ENCODE results near the gene RGS7. TPM values are rescaled to one million over a fixed set of nuclear protein-coding genes. Genes with fewer than 3 reads are reported as not detected.
"Not testable (repeated sequence)": the region's sequence is repeated elsewhere in the genome, so short reads cannot be mapped to it uniquely, and the experiment has no call there.

Gene RGS7
- polyA plus RNA-seq, 1 donor = not detected

DNA sequence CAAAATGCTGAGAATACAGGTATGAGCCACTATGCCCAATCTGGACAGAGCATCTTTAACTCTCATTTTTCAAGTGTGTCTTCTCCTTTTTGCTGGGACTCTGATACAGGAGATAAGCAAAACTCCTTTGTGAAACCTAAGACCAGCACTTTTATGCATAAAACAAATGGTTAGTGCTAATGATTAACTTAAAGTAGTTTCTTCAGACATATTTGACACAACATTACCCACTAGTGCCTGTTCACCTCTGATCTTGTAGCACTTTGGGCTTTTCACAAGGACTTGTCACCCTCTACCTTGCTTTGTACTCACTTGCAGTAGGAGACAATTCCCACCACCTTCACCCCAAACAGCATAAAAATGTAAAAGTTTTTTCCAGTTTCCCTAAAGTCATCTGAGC lies 216.3 kb downstream of the RGS7 start:
- no peak for DNase-seq (ENCODE audit: low read depth)

DNA sequence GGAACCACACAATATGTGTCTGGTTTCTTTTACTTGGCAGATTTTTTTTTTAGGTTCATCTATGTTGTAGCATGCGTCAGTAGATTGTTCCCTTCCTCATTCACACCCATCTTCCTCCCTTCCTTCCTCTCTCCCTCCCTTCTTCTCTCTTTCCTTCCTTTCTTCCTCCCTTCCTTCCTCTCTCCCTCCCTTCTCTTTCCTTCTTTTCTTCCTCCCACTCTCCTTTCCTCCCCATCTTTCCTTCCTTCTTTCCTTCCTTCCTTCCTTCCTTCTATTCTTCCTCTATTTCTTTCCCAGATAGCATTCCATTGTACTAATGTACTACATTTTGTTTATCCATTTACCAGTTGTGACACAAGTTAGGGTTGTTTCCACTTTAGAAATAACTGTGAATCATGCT lies 218.0 kb downstream of the RGS7 start:
- no peak for DNase-seq (ENCODE audit: low read depth)

GRCh38 chr1:241138248-241138647 lies 218.8 kb downstream of the RGS7 start:
- DNase-seq (ENCODE audit: low read depth) = no peak

DNA sequence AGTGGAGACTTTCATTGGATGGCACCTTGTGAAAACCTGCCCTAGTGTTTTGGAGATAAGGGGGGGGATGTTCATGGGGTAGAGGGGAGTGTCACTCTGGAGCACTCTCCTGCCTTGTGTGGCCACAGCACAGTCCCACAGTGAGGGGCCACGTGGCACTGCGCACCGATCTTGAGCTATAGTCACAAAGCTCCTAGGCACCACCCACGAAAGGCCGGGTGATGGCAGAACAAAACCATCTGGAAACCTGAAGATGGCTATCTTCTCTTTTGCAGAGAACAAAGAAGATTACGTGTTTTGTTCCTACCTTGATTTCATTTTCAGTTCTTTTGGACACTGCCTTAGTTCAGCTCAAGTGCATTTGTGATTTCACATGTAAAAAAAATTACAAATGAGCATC lies 220.6 kb downstream of the RGS7 start:
- no peak for DNase-seq (ENCODE audit: low read depth)

DNA sequence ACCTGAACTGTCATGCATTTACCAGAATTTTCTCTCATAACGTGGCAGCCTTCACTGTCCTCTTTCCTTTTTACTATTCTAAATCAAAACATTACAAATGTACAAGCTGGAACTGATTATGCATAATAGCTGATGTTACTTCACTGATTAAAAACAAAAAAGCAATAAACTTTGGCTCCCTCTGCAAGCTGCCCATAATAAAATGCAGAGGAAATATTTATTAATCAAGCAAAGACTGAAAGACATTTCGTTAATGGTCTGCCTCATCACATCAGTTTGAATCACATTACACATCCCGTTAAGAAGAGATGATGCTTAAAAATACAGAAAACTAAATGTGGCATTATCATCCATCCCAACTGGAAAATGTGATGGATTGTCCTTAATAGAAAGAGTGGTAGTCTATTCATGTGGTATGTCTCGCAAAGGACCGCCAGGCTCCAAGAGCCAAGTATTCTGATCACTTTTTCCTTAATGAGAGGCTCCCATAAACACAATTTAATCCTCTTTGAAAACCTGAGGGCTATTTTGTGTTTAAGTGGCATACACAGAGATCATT lies 225.3 kb downstream of the RGS7 start:
- DNase-seq (ENCODE audit: low read depth) = no peak

DNA sequence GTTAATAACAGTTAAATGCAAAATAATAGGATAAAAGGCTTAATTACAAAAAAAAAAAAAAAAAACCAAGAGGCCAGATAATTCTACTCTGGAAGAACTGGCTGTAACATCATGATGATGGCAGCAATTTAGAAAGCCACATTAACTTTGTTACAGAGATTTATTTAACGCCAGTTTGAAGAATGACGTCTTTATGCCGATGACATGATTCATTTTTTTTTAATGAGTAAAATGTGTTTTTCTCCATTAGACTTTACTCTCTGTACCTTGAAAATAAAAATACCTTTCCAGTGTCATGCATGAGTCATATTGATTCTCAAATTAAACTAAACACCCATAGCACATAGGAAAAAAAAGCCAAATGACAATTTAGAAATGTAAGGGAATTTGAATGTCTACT lies 226.1 kb downstream of the RGS7 start:
- no peak for DNase-seq (ENCODE audit: low read depth)

- no peak for DNase-seq (ENCODE audit: low read depth)
These were observed 227.6 kb downstream of the RGS7 start for GRCh38 chr1:241129207-241129960.

DNA sequence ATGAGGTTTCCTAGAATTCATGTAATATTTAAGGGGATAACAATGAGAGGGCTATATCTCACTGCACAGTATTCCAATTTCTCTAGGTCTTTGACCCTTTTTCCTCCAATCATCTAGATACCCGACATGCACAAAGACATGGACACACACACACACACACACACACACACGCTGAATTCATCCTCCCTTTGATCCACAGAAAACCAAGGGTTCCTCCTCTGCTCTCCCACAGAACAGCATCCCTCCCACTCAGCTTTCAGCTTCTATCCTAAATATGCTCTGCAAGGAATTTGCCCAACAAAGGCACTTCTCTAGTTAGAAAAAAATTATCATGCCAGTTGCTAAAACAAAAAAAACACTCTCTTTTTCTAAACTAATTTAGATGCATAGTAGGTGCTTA lies 231.7 kb downstream of the RGS7 start:
- DNase-seq (ENCODE audit: low read depth) = no peak

- no peak for DNase-seq (ENCODE audit: low read depth)
These were observed 239.0 kb downstream of the RGS7 start for GRCh38 chr1:241118049-241118448.

DNA sequence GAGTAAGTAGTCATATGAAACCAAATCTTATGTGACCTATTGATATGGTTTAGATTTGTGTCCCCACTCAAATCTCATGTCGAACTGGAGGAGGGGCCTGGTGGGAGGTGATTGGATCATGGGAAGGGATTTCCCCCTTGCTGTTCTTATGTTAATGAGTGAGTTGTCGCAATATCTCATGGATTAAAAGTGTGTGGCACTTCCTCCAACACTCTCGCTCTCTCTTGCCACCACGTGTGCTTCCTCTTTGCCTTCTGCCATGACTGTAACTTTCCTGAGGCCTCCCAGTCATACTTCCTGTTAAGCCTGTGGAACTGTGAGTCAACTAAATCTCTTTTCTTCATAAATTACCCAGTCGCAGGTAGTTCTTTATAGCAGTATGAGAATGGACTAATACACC lies 241.2 kb downstream of the RGS7 start:
- DNase-seq (ENCODE audit: low read depth) = no peak

GRCh38 chr1:241114699-241115233 lies 242.2 kb downstream of the RGS7 start:
- DNase-seq (ENCODE audit: low read depth) = no peak

GRCh38 chr1:241113557-241113956 lies 243.4 kb downstream of the RGS7 start:
- DNase-seq (ENCODE audit: low read depth) = no peak

- DNase-seq (ENCODE audit: low read depth) = no peak
These were observed 248.0 kb downstream of the RGS7 start for GRCh38 chr1:241109039-241109438.

DNA sequence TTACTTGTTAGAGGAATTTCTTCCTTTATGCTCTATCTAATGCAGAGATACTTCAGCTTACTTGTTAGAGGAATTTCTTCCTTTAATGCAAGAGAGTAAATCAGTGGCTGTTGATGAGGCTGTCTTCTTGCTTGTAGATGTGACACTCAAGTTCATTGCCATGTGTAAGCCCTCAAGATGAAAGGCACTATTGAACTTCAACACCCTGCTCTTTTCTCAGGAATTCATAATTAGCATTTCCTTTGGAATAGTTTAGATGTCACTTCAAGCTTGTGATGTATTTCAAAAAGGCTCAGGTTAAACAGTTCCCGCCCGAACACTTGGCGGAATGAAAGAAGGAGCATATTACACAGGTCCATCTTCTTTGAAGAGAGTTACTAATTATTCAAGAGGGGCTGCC lies 251.9 kb downstream of the RGS7 start:
- DNase-seq (ENCODE audit: low read depth) = no peak

GRCh38 chr1:241102664-241103063 lies 254.3 kb downstream of the RGS7 start:
- no peak for DNase-seq (ENCODE audit: low read depth)

DNA sequence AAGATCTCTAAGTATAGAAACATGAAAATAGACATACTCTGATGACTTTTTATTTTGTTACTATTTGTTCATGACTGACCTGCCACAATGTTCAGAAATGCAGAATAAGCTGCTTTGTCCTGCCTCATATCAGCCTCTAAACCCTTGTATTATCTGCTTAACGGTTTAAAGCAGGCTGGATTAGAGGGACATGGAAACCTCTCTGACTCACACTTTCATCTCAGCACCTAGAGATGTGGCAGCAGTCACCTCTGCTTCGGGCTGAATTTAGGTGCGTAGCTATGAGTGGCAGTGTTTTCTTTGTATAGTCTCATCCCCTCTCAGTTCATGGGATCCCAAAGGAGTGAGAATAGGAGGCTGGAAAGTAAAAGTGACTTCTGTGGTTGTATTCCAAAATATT lies 255.4 kb downstream of the RGS7 start:
- no peak for DNase-seq (ENCODE audit: low read depth)

- no peak for DNase-seq (ENCODE audit: low read depth)
These were observed 259.5 kb downstream of the RGS7 start for GRCh38 chr1:241097479-241097878.

DNA sequence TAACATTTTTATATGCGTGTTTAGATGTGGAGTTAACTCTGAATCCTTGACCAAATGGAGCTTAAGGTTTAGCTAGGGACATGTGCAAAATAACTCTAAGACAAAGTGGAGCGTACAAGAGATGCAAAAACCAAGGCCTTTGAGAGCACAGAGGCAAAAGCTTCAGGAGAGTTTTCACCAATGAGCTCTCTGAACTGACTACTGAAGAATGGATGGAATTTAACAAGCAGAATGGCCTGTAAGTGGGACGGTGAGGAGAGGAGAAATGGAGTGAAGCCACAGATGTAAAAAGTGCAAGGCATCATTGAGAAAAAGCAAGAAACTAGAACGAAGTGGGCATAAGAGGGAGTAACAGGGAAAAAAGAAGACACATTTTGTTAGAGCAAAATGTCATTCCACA lies 260.0 kb downstream of the RGS7 start:
- DNase-seq (ENCODE audit: low read depth) = no peak

DNA sequence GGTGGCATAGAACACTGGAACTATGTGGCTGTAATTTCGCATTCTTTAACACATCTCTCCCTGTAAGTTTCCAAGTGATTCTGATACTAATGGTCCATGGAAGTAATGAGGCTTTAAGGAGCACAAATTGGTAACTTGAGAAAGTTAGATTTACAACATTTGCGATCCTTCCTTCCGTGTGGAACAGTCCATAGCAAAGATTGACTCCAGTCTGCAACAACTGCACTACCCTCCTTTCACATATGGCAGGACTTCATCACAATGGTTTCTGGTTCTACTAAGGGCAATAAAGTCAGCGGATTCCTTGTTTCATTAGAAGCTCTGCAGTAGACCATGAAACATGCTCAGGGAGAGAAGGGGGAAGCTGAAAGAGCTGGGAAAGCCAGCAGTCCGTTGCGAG lies 261.2 kb downstream of the RGS7 start:
- no peak for DNase-seq (ENCODE audit: low read depth)

GRCh38 chr1:241090798-241091197 lies 266.2 kb downstream of the RGS7 start:
- DNase-seq (ENCODE audit: low read depth) = no peak

DNA sequence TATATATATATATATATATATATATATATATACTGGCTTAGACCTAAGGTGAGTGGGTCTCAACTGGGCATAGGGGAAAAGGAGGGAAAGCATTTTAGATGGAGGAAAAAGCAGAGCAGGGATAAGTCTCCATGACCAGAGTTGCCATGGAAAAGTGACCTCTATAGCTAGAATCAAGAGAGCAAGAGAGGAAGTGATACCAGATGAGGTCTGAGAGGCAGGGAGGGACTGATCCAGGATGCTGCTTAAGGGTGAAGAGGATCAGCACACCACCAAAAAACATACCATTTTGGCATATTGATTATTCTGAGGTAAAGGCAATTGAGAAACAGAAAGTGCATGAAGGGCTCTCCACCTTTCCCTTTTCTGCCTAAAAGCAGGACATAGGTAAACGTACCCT lies 267.9 kb downstream of the RGS7 start:
- not testable (repeated sequence) for DNase-seq (ENCODE audit: low read depth)

DNA sequence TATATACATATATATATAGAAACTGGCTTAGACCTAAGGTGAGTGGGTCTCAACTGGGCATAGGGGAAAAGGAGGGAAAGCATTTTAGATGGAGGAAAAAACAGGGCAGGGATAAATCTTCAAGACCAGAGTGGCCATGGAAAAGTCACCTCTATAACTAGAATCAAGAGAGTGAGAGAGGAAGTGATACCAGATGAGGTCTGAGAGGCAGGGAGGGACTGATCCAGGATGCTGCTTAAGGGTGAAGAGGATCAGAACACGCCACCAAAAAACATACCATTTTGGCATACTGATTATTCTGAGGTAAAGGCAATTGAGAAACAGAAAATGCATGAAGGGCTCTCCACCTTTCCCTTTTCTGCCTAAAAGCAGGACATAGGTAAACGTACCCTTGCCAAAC lies 268.9 kb downstream of the RGS7 start:
- DNase-seq (ENCODE audit: low read depth) = not testable (repeated sequence)

- DNase-seq (ENCODE audit: low read depth) = no peak
These were observed 270.3 kb downstream of the RGS7 start for GRCh38 chr1:241086686-241087085.

- DNase-seq (ENCODE audit: low read depth) = no peak
These were observed 273.7 kb downstream of the RGS7 start for GRCh38 chr1:241083285-241083684.
